GM12872 (cell line): ENCODE data around the gene SORL1.

Experiments used
- TF ChIP-seq, protein P1 (sequence below): IDR thresholded peaks from 3 replicates; pipeline ENCODE4 v1.5.1; 2011; ENCODE audit warnings: low read depth, mild to moderate bottlenecking, low read length, moderate library complexity; ENCODE audit not compliant: insufficient read depth

The SORL1 gene

DNA sequence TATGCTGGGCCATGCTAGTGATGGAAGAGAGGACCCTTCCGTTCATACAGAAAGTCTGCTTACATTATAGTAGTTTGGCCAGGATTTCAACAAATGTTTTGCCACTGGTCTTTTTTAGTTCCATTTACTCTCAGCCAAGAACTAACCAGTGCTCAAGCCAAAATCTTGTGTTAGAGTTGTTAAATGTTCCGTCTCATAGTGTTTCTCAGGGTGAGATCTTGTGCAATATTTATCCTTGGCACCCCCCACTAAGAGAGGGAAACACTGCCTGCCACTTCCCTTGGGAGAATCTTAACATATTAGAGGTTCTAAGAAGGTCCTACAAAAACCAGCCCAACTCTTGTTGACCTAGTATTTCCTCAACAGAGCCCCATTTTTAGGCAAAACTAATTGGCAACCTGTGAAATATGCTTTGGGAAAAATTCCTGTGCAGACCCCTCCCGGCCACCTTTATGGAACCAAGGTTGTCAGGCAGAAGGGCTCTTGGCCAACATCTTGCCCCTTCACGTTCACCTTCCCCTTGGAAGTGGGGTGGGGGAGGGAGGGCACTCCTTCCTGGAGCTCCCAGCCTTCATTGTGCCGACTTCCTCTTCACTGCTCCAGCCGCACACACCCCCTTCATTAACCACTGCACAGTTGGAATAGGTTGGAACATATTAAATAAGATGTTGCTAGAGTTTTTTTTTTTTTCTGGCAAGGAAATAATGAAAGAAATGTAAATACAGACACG, 173.8 kb downstream of the SORL1 start:
- TF ChIP-seq, protein P1, sequence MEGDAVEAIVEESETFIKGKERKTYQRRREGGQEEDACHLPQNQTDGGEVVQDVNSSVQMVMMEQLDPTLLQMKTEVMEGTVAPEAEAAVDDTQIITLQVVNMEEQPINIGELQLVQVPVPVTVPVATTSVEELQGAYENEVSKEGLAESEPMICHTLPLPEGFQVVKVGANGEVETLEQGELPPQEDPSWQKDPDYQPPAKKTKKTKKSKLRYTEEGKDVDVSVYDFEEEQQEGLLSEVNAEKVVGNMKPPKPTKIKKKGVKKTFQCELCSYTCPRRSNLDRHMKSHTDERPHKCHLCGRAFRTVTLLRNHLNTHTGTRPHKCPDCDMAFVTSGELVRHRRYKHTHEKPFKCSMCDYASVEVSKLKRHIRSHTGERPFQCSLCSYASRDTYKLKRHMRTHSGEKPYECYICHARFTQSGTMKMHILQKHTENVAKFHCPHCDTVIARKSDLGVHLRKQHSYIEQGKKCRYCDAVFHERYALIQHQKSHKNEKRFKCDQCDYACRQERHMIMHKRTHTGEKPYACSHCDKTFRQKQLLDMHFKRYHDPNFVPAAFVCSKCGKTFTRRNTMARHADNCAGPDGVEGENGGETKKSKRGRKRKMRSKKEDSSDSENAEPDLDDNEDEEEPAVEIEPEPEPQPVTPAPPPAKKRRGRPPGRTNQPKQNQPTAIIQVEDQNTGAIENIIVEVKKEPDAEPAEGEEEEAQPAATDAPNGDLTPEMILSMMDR, result no peak

DNA sequence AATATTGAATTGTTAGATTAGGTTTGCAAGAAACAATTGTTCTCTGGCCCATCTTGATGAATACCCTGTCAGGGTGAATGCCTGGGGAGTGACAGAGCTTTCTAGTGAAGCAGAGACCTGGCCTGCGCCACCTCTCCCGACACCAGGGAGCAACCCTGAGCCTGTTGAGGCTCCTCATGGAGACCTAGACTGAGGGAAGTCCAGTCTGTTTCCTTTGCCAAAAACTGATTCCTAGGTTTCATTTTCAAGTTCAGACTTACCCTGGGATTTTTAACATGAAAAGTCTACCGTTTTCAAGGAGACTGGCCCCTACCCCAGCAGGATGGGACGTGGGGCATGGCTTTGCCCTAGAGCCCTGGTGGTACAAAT, 174.4 kb downstream of the SORL1 start:
- TF ChIP-seq, protein P1, result no peak

DNA sequence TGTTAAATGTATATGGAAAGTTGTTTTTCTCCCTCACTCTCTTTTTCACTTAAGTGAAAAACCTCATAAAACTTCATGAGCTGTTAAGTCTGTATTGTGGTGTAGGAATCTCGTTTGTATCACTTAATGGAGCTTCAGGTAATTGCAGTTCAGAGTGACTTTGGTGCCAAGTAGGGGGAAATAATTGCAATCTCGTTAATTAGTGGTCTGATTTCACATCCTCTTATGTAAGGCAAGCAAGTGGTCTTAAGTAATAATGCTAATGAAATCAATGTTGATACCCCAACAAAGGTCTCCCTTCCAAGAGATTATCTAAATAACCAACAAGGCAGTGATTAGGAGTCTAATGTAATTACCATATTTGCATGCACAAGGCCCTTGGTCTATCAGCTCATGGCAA, 174.9 kb downstream of the SORL1 start:
- TF ChIP-seq, protein P1, result no peak

DNA sequence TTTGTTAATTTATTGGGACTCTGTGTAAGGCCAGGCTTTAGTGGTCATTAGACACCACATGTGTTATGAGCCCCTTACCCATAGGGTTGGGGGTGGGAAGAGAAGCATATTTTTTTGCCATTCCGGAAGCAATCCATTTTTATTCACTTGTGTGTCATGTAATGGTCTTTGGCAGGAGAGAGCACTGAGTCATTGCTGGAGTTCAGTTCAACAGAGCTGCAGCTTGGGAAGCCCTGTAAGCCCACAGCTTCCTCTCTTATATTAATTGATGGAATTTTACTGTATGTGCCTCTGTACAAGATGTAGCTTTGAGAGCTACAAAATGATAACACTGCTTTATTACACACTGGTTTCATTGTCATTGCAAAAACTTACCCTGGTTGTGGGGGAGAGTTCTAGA, 177.9 kb downstream of the SORL1 start:
- TF ChIP-seq, protein P1, result no peak

DNA sequence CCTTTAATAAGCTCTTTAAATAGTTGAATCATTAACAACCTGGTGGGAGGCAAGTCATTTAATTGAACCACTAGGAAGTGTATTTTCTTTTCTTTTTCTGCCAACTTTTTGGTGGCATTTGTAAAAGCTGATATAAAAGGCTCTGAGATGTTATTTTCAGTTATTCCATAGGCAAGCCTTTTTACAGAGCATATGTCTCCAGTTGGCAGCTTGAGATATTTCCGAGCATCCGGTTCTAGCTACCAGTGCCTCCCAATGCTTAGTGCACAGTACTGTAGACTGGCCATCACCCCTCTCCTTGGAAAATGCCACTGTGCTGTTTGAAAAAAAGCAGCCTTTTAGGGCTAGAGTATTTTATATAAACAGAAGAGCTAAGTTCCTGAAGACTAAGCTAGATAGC, 179.3 kb downstream of the SORL1 start:
- TF ChIP-seq, protein P1, result no peak

DNA sequence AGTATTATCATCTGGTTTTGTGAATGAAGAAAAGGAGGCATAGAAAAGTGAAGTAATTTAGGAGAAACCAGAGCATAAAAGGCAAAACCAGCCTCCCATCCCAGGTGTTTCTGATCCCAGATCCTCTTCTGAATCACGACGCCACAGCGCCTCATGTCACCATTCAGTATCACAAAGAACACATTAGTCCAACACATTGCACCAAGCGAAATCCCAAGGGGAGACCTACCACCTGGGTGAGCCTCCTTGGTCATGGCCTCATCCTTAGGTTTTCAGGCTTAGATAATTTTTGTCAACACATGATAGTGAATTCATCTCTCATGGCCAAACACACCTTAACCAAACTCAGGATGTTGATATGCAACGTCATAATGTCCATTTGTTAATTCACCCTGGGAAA, 182.2 kb downstream of the SORL1 start:
- TF ChIP-seq, protein P1, result no peak

DNA sequence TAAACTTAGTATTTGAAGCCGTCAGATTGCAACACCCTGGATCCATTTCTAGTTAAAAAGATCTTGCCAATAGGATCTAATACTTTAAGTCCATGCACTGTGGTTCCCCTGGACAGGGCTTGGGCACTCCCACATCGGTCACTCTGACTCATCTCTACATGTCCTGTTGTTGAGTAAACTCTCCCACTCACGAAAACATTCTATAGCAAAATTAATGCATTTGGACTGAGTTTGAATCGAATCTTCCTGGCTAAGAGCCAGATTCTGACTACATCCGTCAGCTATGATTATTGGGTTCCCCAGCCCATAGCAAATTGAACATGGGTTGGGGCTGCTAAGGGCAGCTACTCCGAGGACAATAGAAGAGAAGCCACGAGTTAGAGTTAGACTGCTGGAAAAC, 182.8 kb downstream of the SORL1 start:
- TF ChIP-seq, protein P1, result no peak
